Activated naive CD8-positive, alpha-beta T cell treated with anti-CD3 and anti-CD28 coated beads for 36 hours (primary cell): ENCODE measurements around the gene MAD1L1. TPM values are rescaled to one million over a fixed set of nuclear protein-coding genes. Genes with fewer than 3 reads are reported as not detected.
A peak's percentile ranks its signal among the peaks of the same experiment; 100 is the strongest.

Experiments
- DNase-seq: peaks from one replicate; pipeline ENCODE4 v3.0.0; 2021
- H3K27ac Mint-ChIP-seq: one replicate; pipeline ENCODE4 v1.8.0; 2022; ENCODE audit warnings: mild to moderate bottlenecking, moderate library complexity, mixed read lengths
- H3K27me3 Mint-ChIP-seq: one replicate; pipeline ENCODE4 v1.8.0; 2022; ENCODE audit warnings: mild to moderate bottlenecking, mixed read lengths
- H3K36me3 Mint-ChIP-seq: one replicate; pipeline ENCODE4 v1.8.0; 2021; ENCODE audit warnings: mild to moderate bottlenecking, mixed read lengths
- H3K4me1 Mint-ChIP-seq: one replicate; pipeline ENCODE4 v1.8.0; 2021; ENCODE audit warnings: mixed read lengths
- H3K4me3 Mint-ChIP-seq: one replicate; pipeline ENCODE4 v1.8.0; 2022; ENCODE audit warnings: mild to moderate bottlenecking, moderate library complexity, mixed read lengths
- H3K9me3 Mint-ChIP-seq: one replicate; pipeline ENCODE4 v1.8.0; 2022; ENCODE audit warnings: mixed read lengths
- total RNA-seq, 2 experiments: library from RNA; stranded (reverse); gene quantifications; one replicate each; pipeline ENCODE4 v1.2.3, GENCODE V29; 2021

The MAD1L1 gene
- total RNA-seq, 2 experiments from 2014 or later, result 36.5 to 37.8 TPM

- H3K27me3 Mint-ChIP-seq, result no peaks in the 10 kb centered on the region
- DNase-seq, result no peak
- no peaks in the 10 kb centered on the region for H3K9me3 Mint-ChIP-seq
- peak overlapping the region; percentile 20 for H3K4me3 Mint-ChIP-seq
- H3K27ac Mint-ChIP-seq, result no peak overlapping the region
- peaks cover 62% of the 10 kb centered on the region for H3K4me1 Mint-ChIP-seq
- H3K36me3 Mint-ChIP-seq, result peaks cover 11% of the 10 kb centered on the region
Measured at GRCh38 chr7:1925349-1925748, 307.4 kb downstream of the MAD1L1 start.

GRCh38 chr7:1924258-1924817 lies 308.4 kb downstream of the MAD1L1 start:
- H3K27ac Mint-ChIP-seq, result peak overlapping the region; percentile 22

GRCh38 chr7:1923409-1924257 lies 309.1 kb downstream of the MAD1L1 start:
- H3K9me3 Mint-ChIP-seq, result no peaks in the 10 kb centered on the region
- peak overlapping the region; percentile 22 for H3K27ac Mint-ChIP-seq
- H3K4me3 Mint-ChIP-seq, result peak overlapping the region; percentile 6
- H3K27me3 Mint-ChIP-seq, result no peaks in the 10 kb centered on the region
- H3K36me3 Mint-ChIP-seq, result peaks cover 9% of the 10 kb centered on the region
- DNase-seq, result no peak
- H3K4me1 Mint-ChIP-seq, result peaks cover 78% of the 10 kb centered on the region

More at GRCh38 chr7:1924258-1924817, 308.4 kb downstream of the MAD1L1 start:
- H3K4me1 Mint-ChIP-seq, result peaks cover 73% of the 10 kb centered on the region
- no peaks in the 10 kb centered on the region for H3K27me3 Mint-ChIP-seq
- no peaks in the 10 kb centered on the region for H3K9me3 Mint-ChIP-seq
- peaks cover 9% of the 10 kb centered on the region for H3K36me3 Mint-ChIP-seq
- no peak for DNase-seq
- peak overlapping the region; percentile 6 for H3K4me3 Mint-ChIP-seq

GRCh38 chr7:1922870-1923236 lies 309.9 kb downstream of the MAD1L1 start:
- no peak for DNase-seq
- Mint-ChIP-seq H3K4me1 (peaks cover 78% of the 10 kb centered on the region), H3K27me3 (no peaks in the 10 kb centered on the region), H3K36me3 (peaks cover 9% of the 10 kb centered on the region), H3K4me3 (no peak overlapping the region), H3K9me3 (no peaks in the 10 kb centered on the region), H3K27ac (no peak overlapping the region)

GRCh38 chr7:1922071-1922869 lies 310.5 kb downstream of the MAD1L1 start:
- Mint-ChIP-seq H3K4me3 (peak overlapping the region; percentile 37), H3K27me3 (no peaks in the 10 kb centered on the region), H3K4me1 (peaks cover 75% of the 10 kb centered on the region), H3K27ac (peak overlapping the region; percentile 31), H3K9me3 (no peaks in the 10 kb centered on the region), H3K36me3 (peaks cover 9% of the 10 kb centered on the region)
- DNase-seq, result peak; percentile 73

- H3K27ac Mint-ChIP-seq, result no peak overlapping the region
Measured at GRCh38 chr7:1920881-1921280, 311.9 kb downstream of the MAD1L1 start.

GRCh38 chr7:1920266-1920681 lies 312.5 kb downstream of the MAD1L1 start:
- peak; percentile 41 for DNase-seq
- H3K9me3 Mint-ChIP-seq, result no peaks in the 10 kb centered on the region
- H3K27ac Mint-ChIP-seq, result peak overlapping the region; percentile 77
- no peaks in the 10 kb centered on the region for H3K27me3 Mint-ChIP-seq
- H3K4me3 Mint-ChIP-seq, result peak overlapping the region; percentile 63
- H3K36me3 Mint-ChIP-seq, result peaks cover 9% of the 10 kb centered on the region
- peaks cover 55% of the 10 kb centered on the region for H3K4me1 Mint-ChIP-seq

More at GRCh38 chr7:1920881-1921280, 311.9 kb downstream of the MAD1L1 start:
- no peak for DNase-seq
- Mint-ChIP-seq H3K4me1 (peaks cover 61% of the 10 kb centered on the region), H3K9me3 (no peaks in the 10 kb centered on the region), H3K4me3 (peak overlapping the region; percentile 63), H3K27me3 (no peaks in the 10 kb centered on the region), H3K36me3 (peaks cover 9% of the 10 kb centered on the region)

GRCh38 chr7:1919539-1920265 lies 313.0 kb downstream of the MAD1L1 start:
- H3K27ac Mint-ChIP-seq, result peak overlapping the region; percentile 77
- no peaks in the 10 kb centered on the region for H3K27me3 Mint-ChIP-seq
- H3K4me3 Mint-ChIP-seq, result peak overlapping the region; percentile 63

GRCh38 chr7:1918881-1919525 lies 313.7 kb downstream of the MAD1L1 start:
- Mint-ChIP-seq H3K4me1 (peaks cover 42% of the 10 kb centered on the region), H3K4me3 (no peak overlapping the region), H3K27ac (no peak overlapping the region), H3K9me3 (no peaks in the 10 kb centered on the region), H3K27me3 (no peaks in the 10 kb centered on the region), H3K36me3 (peaks cover 4% of the 10 kb centered on the region)
- DNase-seq, result no peak

More at GRCh38 chr7:1919539-1920265, 313.0 kb downstream of the MAD1L1 start:
- H3K4me1 Mint-ChIP-seq, result peaks cover 49% of the 10 kb centered on the region
- no peak for DNase-seq
- H3K36me3 Mint-ChIP-seq, result peaks cover 9% of the 10 kb centered on the region
- no peaks in the 10 kb centered on the region for H3K9me3 Mint-ChIP-seq

- Mint-ChIP-seq H3K4me3 (no peak overlapping the region), H3K36me3 (peaks cover 1% of the 10 kb centered on the region), H3K4me1 (peaks cover 39% of the 10 kb centered on the region), H3K27me3 (no peaks in the 10 kb centered on the region), H3K27ac (no peak overlapping the region), H3K9me3 (no peaks in the 10 kb centered on the region)
- no peak for DNase-seq
Measured at GRCh38 chr7:1918063-1918645, 314.6 kb downstream of the MAD1L1 start.

GRCh38 chr7:1917221-1918062 lies 315.3 kb downstream of the MAD1L1 start:
- Mint-ChIP-seq H3K4me1 (peaks cover 36% of the 10 kb centered on the region), H3K27ac (no peak overlapping the region), H3K9me3 (no peaks in the 10 kb centered on the region), H3K4me3 (no peak overlapping the region), H3K27me3 (no peaks in the 10 kb centered on the region), H3K36me3 (peaks cover 1% of the 10 kb centered on the region)
- DNase-seq, result no peak

GRCh38 chr7:1916601-1916970 lies 316.2 kb downstream of the MAD1L1 start:
- H3K4me1 Mint-ChIP-seq, result peaks cover 28% of the 10 kb centered on the region

GRCh38 chr7:1915956-1916600 lies 316.7 kb downstream of the MAD1L1 start:
- peaks cover 1% of the 10 kb centered on the region for H3K36me3 Mint-ChIP-seq
- no peaks in the 10 kb centered on the region for H3K9me3 Mint-ChIP-seq
- no peak overlapping the region for H3K27ac Mint-ChIP-seq
- H3K4me3 Mint-ChIP-seq, result no peak overlapping the region
- H3K27me3 Mint-ChIP-seq, result no peaks in the 10 kb centered on the region
- DNase-seq, result no peak
- peaks cover 25% of the 10 kb centered on the region for H3K4me1 Mint-ChIP-seq

More at GRCh38 chr7:1916601-1916970, 316.2 kb downstream of the MAD1L1 start:
- DNase-seq, result no peak
- Mint-ChIP-seq H3K27ac (no peak overlapping the region), H3K27me3 (no peaks in the 10 kb centered on the region), H3K9me3 (no peaks in the 10 kb centered on the region), H3K4me3 (no peak overlapping the region), H3K36me3 (peaks cover 1% of the 10 kb centered on the region)
